Measurements from ENCODE around the gene RTCA.
"Not testable (repeated sequence)": the region's sequence is repeated elsewhere in the genome, so short reads cannot be mapped to it uniquely, and the experiment has no call there.

DNA sequence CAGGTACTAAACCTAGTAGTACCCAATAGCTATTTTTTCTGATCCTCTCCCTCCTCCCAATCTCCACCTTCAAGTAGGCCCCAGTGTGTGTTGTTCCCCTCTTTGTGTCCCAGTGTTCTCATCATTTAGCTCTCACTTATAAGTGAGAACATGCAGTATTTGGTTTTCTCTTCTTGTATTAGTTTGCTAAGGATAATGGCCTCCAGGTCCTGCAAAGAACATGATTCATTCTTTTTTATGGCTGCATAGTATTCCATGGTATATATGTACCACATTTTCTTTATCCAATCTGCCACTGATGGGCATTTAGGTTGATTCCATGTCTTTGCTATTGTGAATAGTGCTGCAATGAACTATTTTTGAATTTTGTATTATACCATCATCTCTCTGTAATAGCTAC lies 31.0 kb downstream of the RTCA start:
- TF ChIP-seq, protein P1, sequence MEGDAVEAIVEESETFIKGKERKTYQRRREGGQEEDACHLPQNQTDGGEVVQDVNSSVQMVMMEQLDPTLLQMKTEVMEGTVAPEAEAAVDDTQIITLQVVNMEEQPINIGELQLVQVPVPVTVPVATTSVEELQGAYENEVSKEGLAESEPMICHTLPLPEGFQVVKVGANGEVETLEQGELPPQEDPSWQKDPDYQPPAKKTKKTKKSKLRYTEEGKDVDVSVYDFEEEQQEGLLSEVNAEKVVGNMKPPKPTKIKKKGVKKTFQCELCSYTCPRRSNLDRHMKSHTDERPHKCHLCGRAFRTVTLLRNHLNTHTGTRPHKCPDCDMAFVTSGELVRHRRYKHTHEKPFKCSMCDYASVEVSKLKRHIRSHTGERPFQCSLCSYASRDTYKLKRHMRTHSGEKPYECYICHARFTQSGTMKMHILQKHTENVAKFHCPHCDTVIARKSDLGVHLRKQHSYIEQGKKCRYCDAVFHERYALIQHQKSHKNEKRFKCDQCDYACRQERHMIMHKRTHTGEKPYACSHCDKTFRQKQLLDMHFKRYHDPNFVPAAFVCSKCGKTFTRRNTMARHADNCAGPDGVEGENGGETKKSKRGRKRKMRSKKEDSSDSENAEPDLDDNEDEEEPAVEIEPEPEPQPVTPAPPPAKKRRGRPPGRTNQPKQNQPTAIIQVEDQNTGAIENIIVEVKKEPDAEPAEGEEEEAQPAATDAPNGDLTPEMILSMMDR (IDR thresholded peaks at IDR 0.05; ENCODE audit: borderline replicate concordance, extremely low read depth, low read length, poor library complexity, severe bottlenecking), result not testable (repeated sequence)
- TF ChIP-seq EZH2 (IDR thresholded peaks at IDR 0.05; ENCODE audit: borderline replicate concordance, low read depth, low read length, severe bottlenecking), result not testable (repeated sequence)
